ENCODE data around the gene FOXE3. TPM values are rescaled to one million over a fixed set of nuclear protein-coding genes. Genes with fewer than 3 reads are reported as not detected.

The FOXE3 gene
- total and polyA plus RNA-seq, 9 of the 15 experiments (the other 6 are each of a cell fraction or from before 2014, with no cell fraction given) = not detected

GRCh38 chr1:47432071-47433036 is 16.3 kb downstream of the FOXE3 start (continued):
- TF ChIP-seq MLLT1 (IDR thresholded peaks at IDR 0.05) = no peak
- peak; percentile 35; the same call in 1 of the 2 replicates for TF ChIP-seq CTBP1 (IDR thresholded peaks at IDR 0.05; ENCODE audit: borderline replicate concordance)
- 0 out of 2 replicates have a peak, but pooled peaks have one; percentile 26 for TF ChIP-seq ZBTB1 (CRISPR knock-in tag; IDR thresholded peaks at IDR 0.05; ENCODE audit: borderline replicate concordance, low read depth)
- TF ChIP-seq ZNF277 (CRISPR knock-in tag; IDR thresholded peaks at IDR 0.05; ENCODE audit: borderline replicate concordance) = no peak
- TF ChIP-seq EGR1 (conservative IDR thresholded peaks at IDR 0.05) = peak; percentile 54
- no peak for TF ChIP-seq CREM (IDR thresholded peaks at IDR 0.05; ENCODE audit: low read depth)
- TF ChIP-seq JUND (IDR thresholded peaks at IDR 0.05; ENCODE audit: borderline replicate concordance, low read depth, low read length) = no peak; the same call in 1 of the 2 replicates
- peak; percentile 16; the same call in 1 of the 3 replicates for TF ChIP-seq JUND (tag; IDR thresholded peaks at IDR 0.05; ENCODE audit: borderline replicate concordance, low read depth, low read length)
- peak; percentile 60; the same call in 1 of the 2 replicates for TF ChIP-seq SMARCE1 (IDR thresholded peaks at IDR 0.05)
- 0 out of 2 replicates have a peak, but pooled peaks have one; percentile 17 for TF ChIP-seq DPF2 (IDR thresholded peaks at IDR 0.05)
- TF ChIP-seq PRPF4 (IDR thresholded peaks at IDR 0.05; ENCODE audit: insufficient read depth, low read depth, low read length, poor library complexity, severe bottlenecking) = no peak
- peak; percentile 71 for TF ChIP-seq REST (IDR thresholded peaks at IDR 0.05; ENCODE audit: borderline replicate concordance)
- no peak for TF ChIP-seq REST (CRISPR knock-in tag; IDR thresholded peaks at IDR 0.05; ENCODE audit: low read depth)
- peak; percentile 24; the same call in 1 of the 2 replicates for TF ChIP-seq MAX (CRISPR knock-in tag; IDR thresholded peaks at IDR 0.05)
- peak in 1 of 2 experiments; percentile 81; a peak in 2 of 4 replicates for TF ChIP-seq RAD21 (CRISPR knock-in tag; conservative IDR thresholded peaks at IDR 0.05 in 1 of 2, IDR thresholded peaks at IDR 0.05 in 1 of 2)

Data from K562 (cell line).